ENCODE results near the gene RNU6-7. TPM values are rescaled to one million over a fixed set of nuclear protein-coding genes. Genes with fewer than 3 reads are reported as not detected.

Gene RNU6-7
- total and polyA plus RNA-seq, 2 of the 13 experiments (the other 11 are each of a cell fraction or from before 2014, with no cell fraction given) = under 0.01 TPM; not detected in 1

- FAIRE-seq = no peak
These were observed 3.7 kb downstream of the RNU6-7 start for GRCh38 chr14:32205554-32205953.

GRCh38 chr14:32205984-32206383, 4.1 kb downstream of the RNU6-7 start:
- TF ChIP-seq RNF2 (conservative IDR thresholded peaks at IDR 0.05; ENCODE audit: low read depth) (no peak), ZNF747 (CRISPR knock-in tag; IDR thresholded peaks at IDR 0.05; ENCODE audit: borderline replicate concordance) (no peak), TERF1 (CRISPR knock-in tag; IDR thresholded peaks at IDR 0.05) (no peak), MXD1 (CRISPR knock-in tag; IDR thresholded peaks at IDR 0.05) (no peak), ZNF143 (CRISPR knock-in tag; IDR thresholded peaks at IDR 0.05) (no peak), BRCA1 (CRISPR knock-in tag; IDR thresholded peaks at IDR 0.05) (no peak), ZBTB46 (CRISPR knock-in tag; IDR thresholded peaks at IDR 0.05; ENCODE audit: borderline replicate concordance) (0 out of 2 replicates have a peak, but pooled peaks have one; percentile 49), SOX13 (IDR thresholded peaks at IDR 0.05) (no peak), SOX13 (CRISPR knock-in tag; conservative IDR thresholded peaks at IDR 0.05 in 1 of 2, IDR thresholded peaks at IDR 0.05 in 1 of 2) (no peak), FOSL2 (CRISPR knock-in tag; IDR thresholded peaks at IDR 0.05) (peak; percentile 38; the same call in 1 of the 2 replicates), SOX6 (IDR thresholded peaks at IDR 0.05) (no peak), SOX6 (CRISPR knock-in tag; IDR thresholded peaks at IDR 0.05) (no peak), ZNF781 (CRISPR knock-in tag; IDR thresholded peaks at IDR 0.05; ENCODE audit: borderline replicate concordance, not compliant biosample characterization) (peak; percentile 17)
- DNase-seq (ENCODE audit: low spot score) (no peak), ATAC-seq (no peak), FAIRE-seq (no peak)
- Histone ChIP-seq H3K79me2 (ENCODE audit: insufficient read depth, low read length) (no peaks in the 10 kb centered on the region), H3K36me3 (replicated peaks in 1 of 2; ENCODE audit: control insufficient read depth in 1 of 2, insufficient read depth in 2 of 2, low read length in 2 of 2) (no peaks in the 10 kb centered on the region), H3K27me3 (ENCODE audit: control insufficient read depth in 1 of 2, insufficient read depth in 2 of 2, low read length in 2 of 2) (no peaks in the 10 kb centered on the region; a peak in 1 of 5 replicates), H3K4me1 (ENCODE audit: insufficient read depth, low read length) (peaks cover 12% of the 10 kb centered on the region), H3K4me2 (ENCODE audit: low read depth, low read length) (no peak overlapping the region), H3K9ac (ENCODE audit: insufficient read depth, low read depth, low read length) (no peak overlapping the region), H3K9me3 (ENCODE audit: low read length) (no peaks in the 10 kb centered on the region), H3K4me3 (replicated peaks in 1 of 3; ENCODE audit: insufficient read depth in 1 of 3, low read depth in 2 of 3, low read length in 3 of 3) (no peak overlapping the region), H3K27ac (ENCODE audit: extremely low read length, insufficient read depth, low read length) (no peak overlapping the region), H4K20me1 (ENCODE audit: insufficient read depth, low read length) (no peaks in the 10 kb centered on the region), H2AFZ (ENCODE audit: low read length) (no peak overlapping the region)
- POLR2A ChIA-PET = no interaction called here
- in situ Hi-C loops (cut with HindIII; ENCODE audit: extremely low pct_ligation_motif_present, low pct_unique_long_range_greater_than_20kb) = no loop called here
- intact Hi-C loops (cut with micrococcal nuclease; ENCODE audit: unreplicated experiment) = loop anchor here (10.0 kb wide), 1 partner anchor 1001 kb away; the partner anchor contains the start of gene HECTD1
- 19% methylated on average over 4 of the region's 4 CpGs for WGBS (ENCODE audit: low lambda C conversion rate)
- no TSS peak for BruUV-seq (replicated peaks)
- CTCF ChIA-PET (ENCODE audit: low intra/inter-chr PET ratio, low total read pairs) = no interaction called here

More at GRCh38 chr14:32205554-32205953, 3.7 kb downstream of the RNU6-7 start:
- Histone ChIP-seq H4K20me1 (ENCODE audit: insufficient read depth, low read length) (no peaks in the 10 kb centered on the region), H3K27ac (ENCODE audit: extremely low read length, insufficient read depth, low read length) (no peak overlapping the region), H3K79me2 (ENCODE audit: insufficient read depth, low read length) (no peaks in the 10 kb centered on the region), H3K9ac (ENCODE audit: insufficient read depth, low read depth, low read length) (no peak overlapping the region), H3K9me3 (ENCODE audit: low read length) (no peaks in the 10 kb centered on the region), H3K27me3 (ENCODE audit: control insufficient read depth in 1 of 2, insufficient read depth in 2 of 2, low read length in 2 of 2) (no peaks in the 10 kb centered on the region; a peak in 1 of 5 replicates), H3K4me3 (replicated peaks in 1 of 3; ENCODE audit: insufficient read depth in 1 of 3, low read depth in 2 of 3, low read length in 3 of 3) (no peak overlapping the region), H3K4me1 (ENCODE audit: insufficient read depth, low read length) (peaks cover 13% of the 10 kb centered on the region), H3K4me2 (ENCODE audit: low read depth, low read length) (no peak overlapping the region), H3K36me3 (replicated peaks in 1 of 2; ENCODE audit: control insufficient read depth in 1 of 2, insufficient read depth in 2 of 2, low read length in 2 of 2) (no peaks in the 10 kb centered on the region), H2AFZ (ENCODE audit: low read length) (no peak overlapping the region)
- POLR2A ChIA-PET = no interaction called here
- ATAC-seq = no peak
- 74% methylated on average over 3 of the region's 3 CpGs for WGBS (ENCODE audit: low lambda C conversion rate)
- DNase-seq (ENCODE audit: low spot score) = no peak
- intact Hi-C loops (cut with micrococcal nuclease; ENCODE audit: unreplicated experiment) = loop anchor here (10.0 kb wide), 1 partner anchor 1001 kb away; the partner anchor contains the start of gene HECTD1
- CTCF ChIA-PET (ENCODE audit: low intra/inter-chr PET ratio, low total read pairs) = no interaction called here
- in situ Hi-C loops (cut with HindIII; ENCODE audit: extremely low pct_ligation_motif_present, low pct_unique_long_range_greater_than_20kb) = no loop called here
- peak; percentile 89 for TF ChIP-seq CEBPB (IDR thresholded peaks at IDR 0.05; ENCODE audit: borderline replicate concordance, low read depth, low read length)
- TF ChIP-seq NPAS2 (CRISPR knock-in tag; IDR thresholded peaks at IDR 0.05; ENCODE audit: borderline replicate concordance) = no peak
- no peak for TF ChIP-seq ZNF205 (CRISPR knock-in tag; IDR thresholded peaks at IDR 0.05)
- no TSS peak for BruUV-seq (replicated peaks)
